ENCODE data around the gene PKMYT1.

- no peak for TF ChIP-seq CTCF (IDR thresholded peaks at IDR 0.05; ENCODE audit: low read depth, low read length)
- TF ChIP-seq EZH2phosphoT487 (IDR thresholded peaks at IDR 0.05; ENCODE audit: low read depth) = no peak
Measured at GRCh38 chr16:2959206-2959605, 21.0 kb downstream of the PKMYT1 start.
